GM18526 (cell line): ENCODE data around the gene RBFOX2.

Source experiments
- POLR2A ChIP-seq: IDR thresholded peaks from 3 replicates; pipeline ENCODE4 v1.6.1; 2011; ENCODE audit not compliant: insufficient read length; ENCODE audit errors: extremely low read depth

RBFOX2 gene

GRCh38 chr22:36053242-36054147 lies 24.9 kb upstream of the RBFOX2 start:
- TF ChIP-seq POLR2A = no peak

- no peak for TF ChIP-seq POLR2A
Observed at GRCh38 chr22:36052505-36052941, 23.9 kb upstream of the RBFOX2 start.

DNA sequence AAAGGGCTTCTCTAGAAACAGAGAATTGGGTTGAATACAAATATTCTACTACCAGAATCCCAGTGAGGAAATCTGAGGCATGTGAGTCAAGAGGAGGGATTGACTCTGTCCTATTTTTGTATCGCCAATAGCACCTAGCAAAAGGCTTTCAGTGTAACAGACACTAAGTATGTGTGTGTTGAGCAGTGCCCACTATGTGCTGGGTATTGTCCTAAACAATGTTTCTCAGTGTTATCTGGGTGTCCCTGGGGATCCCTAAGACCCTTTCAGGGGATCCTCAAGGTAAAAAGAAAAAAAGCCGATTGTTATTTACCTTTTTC lies 21.0 kb upstream of the RBFOX2 start:
- TF ChIP-seq POLR2A = no peak

DNA sequence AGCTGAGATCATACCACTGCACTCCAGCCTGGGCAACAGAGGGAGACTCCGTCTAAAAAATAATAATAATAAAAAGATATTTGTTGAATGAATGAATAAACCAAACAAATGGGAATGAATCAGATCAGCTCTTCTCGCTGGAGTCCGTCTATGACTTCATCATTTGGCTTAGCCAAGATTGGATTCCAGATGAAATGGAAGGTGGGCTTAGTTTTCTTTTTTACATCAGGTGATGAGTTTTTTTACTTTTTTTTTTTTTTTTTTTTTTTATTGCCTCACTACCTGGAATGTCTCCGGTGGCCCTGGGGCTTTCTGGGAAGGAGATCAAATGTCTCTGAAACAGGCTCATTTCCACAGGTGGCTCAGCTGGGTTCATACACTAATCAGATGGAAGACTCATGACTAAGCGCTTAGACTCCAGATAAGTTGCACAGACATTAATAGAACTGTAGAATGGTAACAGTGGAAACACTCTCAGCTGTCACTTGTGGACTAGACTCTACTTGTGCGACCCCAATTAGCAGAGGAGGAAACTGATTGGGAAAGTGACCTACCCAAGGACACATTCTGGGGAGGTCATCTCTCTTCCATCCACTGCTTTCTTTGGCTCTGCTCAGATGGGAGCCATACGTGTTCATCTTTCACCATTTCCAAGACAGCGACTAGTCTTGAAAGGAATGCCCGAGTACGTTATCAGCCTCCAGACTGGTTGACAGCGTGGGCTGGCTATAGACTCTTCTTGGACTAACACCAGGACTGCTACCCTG lies 20.5 kb upstream of the RBFOX2 start:
- no peak for TF ChIP-seq POLR2A

DNA sequence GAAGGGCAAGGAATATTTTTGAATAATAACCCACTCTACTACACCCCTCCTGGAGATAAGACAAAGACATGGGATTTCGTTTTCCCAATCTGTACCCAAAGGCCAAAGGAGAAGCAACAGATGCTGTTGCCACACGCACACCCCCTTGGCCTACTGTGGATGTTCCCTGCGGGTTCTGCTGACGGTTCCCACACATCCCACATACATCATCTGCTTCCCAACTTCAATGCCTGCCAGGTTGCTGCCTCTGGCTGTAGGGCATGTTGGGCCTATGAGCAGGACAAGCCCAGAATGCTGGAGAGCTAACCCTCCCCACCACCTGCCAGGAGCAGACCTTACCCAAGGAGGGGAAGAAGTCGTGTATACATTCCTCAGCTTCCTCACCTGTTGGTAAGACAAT lies 13.6 kb upstream of the RBFOX2 start:
- TF ChIP-seq POLR2A = no peak

- TF ChIP-seq POLR2A = no peak
Observed at GRCh38 chr22:36039125-36039524, 10.5 kb upstream of the RBFOX2 start.

DNA sequence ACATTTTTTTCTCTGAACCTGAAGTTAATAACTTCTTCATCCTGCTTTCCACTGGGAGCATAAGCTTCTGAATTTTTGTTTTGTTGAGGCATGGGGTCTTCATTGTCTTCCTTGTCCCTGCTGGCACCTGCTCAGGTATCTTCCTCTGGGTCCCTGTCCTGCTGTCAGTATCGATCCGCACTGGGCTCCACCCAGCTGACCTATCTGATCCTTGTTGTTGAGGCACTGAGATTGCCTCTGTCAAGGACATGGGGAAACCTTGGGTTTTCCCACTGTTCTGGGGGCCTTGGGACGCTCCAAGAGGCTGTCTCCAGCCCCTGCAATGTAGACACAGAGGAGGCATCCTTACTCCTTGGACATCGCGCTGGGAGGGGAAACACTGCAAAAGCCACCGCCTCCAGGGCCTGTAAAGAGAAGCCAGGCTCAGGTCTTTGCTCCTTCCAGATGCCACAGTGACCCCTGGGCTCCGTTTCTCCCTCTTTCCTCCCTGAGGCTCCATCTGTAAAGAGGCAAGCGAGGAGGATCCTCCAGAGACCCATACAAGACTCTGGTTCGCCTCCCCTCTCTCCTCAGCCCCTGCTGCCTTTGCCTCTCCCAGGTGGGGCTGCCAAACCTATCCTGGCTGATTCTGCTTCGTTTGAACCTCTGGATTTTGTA lies 8.6 kb upstream of the RBFOX2 start:
- no peak for TF ChIP-seq POLR2A

GRCh38 chr22:36036167-36036624 lies 7.6 kb upstream of the RBFOX2 start:
- TF ChIP-seq POLR2A = no peak

DNA sequence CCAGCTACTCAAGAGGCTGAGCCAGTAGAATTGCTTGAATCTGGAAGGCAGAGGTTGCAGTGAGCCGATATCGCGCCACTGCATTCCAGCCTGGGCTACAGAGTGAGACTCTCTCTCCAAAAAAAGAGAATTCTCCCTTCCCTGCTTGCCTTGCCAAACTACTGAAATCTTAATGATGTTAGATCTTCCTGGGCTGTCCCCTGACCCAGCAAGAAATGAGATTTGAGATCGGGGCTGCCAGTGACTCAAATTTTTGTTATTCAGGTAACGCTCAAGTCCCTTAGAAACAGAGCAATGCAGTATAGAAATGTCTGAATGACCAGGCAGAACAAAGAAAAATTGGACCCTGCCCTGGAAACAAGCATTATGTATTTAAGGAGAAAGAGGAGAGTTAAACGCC lies 4.0 kb upstream of the RBFOX2 start:
- no peak for TF ChIP-seq POLR2A

DNA sequence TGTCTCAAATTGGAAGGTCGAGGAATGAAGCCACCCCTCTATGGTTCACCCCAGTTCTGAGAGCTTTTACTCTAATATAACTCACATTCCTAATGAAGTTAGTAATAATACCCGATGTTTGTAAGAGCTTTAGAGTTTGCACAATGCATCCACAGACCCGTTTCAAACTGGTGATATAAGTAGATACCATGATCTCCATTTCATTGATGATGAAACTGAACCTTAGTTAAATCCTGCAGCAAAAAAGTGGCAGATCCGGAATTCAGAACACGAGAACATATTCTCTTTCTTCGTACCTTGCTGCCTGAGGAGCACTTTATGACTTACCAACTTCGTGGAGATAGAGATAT lies 757 bp upstream of the RBFOX2 start:
- TF ChIP-seq POLR2A = no peak

DNA sequence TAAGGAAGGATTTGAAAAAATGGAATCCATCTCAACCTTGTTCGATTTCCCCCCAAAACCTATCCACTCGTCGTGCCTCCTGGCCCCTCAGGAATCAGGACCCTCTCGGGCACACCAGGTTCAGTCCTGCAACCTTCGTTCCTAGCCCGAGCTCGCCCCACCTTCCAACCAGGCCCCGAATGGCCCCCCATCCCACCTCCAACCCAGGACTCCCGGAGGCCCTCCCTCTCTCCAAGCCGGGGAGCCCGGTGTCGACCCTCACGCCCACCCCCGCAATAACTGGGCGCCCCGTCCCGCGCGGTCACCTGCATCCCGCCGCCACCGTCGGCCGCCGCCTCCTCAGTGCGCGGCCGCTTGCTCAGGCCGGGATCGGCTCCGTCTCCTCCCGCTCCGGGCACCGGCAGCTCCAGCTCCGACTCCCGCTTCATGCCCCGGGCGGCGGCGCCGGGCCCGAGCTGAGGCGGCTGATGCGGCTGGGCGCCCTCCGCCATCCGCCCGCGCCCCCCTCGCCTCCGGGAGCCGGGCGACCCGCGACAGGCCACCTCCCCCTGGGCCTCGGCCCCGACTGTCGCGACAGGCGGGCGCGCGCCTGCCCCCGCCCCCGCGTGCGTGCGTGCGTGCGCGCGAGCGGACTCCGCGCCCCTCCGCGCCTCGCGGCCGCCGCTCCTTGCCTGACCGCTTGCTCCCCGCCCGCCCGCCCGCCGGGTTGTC lies 534 bp downstream of the RBFOX2 start:
- no peak for TF ChIP-seq POLR2A

GRCh38 chr22:36027579-36027934 lies 1.1 kb downstream of the RBFOX2 start:
- no peak for TF ChIP-seq POLR2A

DNA sequence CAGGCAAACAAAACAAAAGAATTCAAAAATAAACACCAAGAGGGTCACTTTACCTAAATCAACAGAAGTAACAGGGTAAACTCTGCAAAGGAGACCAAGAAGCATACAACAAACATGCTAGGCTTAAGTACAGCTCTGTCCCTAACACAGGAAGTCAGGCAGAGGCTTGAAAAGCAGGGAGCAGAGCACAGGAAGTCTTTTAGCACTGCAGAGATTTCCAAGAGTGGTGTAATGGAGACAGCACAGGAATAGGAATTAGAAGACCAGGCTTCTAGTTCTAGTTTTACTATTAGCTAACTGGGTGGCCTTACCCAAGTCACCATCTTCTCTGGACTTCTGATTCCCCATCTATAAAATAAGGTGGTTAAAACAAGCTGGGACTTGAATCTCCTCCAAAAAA lies 1.9 kb downstream of the RBFOX2 start:
- no peak for TF ChIP-seq POLR2A

- no peak for TF ChIP-seq POLR2A
Observed at GRCh38 chr22:36022697-36023096, 5.9 kb downstream of the RBFOX2 start.

GRCh38 chr22:36022162-36022561 lies 6.5 kb downstream of the RBFOX2 start:
- TF ChIP-seq POLR2A = no peak

DNA sequence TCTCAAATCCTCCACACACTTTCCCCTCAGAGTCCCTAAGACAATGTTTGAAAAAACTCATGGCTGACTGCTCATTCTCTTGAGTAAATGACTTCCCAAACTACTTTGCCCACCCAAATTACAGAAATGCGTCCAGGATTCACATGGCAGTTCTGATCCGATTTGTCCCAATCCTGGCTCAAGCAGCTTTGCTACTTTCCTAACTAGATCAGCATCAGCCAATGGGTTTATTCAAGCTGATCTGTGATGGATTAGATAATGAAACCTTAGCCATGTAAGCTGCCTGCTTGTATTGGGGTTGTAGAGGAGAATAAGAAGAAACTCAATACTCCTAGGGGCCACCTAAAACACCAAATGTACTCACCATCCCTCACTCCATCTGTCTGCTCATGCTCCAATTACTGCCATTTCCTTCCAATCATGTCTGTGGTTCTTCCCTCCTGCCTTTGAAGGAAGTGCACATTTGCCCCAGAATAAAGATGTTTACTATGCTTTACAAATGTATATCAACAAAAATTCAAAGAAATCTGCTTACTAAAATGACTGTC lies 6.9 kb downstream of the RBFOX2 start:
- no peak for TF ChIP-seq POLR2A

DNA sequence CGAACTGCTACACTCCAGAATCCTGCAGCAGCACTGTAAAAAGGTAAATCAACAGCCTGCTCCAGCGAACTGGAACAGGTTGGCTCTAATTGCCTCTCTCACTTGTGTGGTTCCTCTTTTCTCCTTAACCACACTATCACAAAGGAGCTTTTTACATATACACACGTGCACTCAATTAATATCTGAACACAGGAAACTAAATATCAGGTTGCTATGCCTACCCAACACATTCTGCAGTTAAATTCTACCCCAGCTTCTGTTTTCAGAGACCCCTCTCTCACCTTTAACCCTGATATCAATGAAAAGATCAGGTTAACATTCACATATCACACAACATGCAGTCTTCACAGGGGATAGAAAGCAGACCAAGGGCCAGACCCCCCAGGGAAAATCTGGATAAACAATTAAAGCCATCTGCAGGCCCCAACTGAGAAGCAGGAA lies 11.0 kb downstream of the RBFOX2 start:
- TF ChIP-seq POLR2A = no peak
